AG10803 (cell line): ENCODE data around the gene PRDM13.
"Not testable (repeated sequence)": the region's sequence is repeated elsewhere in the genome, so short reads cannot be mapped to it uniquely, and the experiment has no call there.

Experiments
- DNase-seq: peaks from one replicate; pipeline ENCODE4 v3.0.0; 2010; ENCODE audit warnings: low read depth
- H3K4me3 ChIP-seq: 2 replicates; pipeline ENCODE4 v1.5.1; 2011; ENCODE audit warnings: mild to moderate bottlenecking, low read length, control low read depth
- TF ChIP-seq, protein P1 (sequence below): conservative IDR thresholded peaks from 2 replicates; pipeline ENCODE4 v1.5.1; 2011; ENCODE audit warnings: mild to moderate bottlenecking, low read length, control low read depth, inconsistent platforms

The PRDM13 gene

DNA sequence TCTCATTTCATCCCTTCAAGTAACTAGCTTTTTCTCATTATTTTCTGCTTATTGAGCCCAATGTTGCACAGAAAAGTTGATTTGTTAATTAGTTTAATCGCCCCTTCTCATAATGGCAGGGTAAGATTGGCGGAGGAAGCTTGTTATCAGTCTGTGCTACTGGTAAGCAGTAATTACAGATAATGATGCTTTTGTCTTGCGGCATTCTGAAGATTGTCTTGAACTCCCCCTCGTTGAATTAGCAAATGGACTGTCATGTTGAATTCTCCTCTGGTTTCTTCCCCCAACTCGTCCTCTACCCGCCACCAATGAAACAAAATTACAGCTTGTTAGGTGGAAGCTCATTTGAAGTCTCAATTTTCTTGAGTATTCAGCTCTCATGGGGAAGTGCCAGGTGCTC is 39.4 kb downstream of the PRDM13 start:
- no peak overlapping the region for H3K4me3 ChIP-seq
- TF ChIP-seq, protein P1, sequence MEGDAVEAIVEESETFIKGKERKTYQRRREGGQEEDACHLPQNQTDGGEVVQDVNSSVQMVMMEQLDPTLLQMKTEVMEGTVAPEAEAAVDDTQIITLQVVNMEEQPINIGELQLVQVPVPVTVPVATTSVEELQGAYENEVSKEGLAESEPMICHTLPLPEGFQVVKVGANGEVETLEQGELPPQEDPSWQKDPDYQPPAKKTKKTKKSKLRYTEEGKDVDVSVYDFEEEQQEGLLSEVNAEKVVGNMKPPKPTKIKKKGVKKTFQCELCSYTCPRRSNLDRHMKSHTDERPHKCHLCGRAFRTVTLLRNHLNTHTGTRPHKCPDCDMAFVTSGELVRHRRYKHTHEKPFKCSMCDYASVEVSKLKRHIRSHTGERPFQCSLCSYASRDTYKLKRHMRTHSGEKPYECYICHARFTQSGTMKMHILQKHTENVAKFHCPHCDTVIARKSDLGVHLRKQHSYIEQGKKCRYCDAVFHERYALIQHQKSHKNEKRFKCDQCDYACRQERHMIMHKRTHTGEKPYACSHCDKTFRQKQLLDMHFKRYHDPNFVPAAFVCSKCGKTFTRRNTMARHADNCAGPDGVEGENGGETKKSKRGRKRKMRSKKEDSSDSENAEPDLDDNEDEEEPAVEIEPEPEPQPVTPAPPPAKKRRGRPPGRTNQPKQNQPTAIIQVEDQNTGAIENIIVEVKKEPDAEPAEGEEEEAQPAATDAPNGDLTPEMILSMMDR: no peak
- no peak for DNase-seq

DNA sequence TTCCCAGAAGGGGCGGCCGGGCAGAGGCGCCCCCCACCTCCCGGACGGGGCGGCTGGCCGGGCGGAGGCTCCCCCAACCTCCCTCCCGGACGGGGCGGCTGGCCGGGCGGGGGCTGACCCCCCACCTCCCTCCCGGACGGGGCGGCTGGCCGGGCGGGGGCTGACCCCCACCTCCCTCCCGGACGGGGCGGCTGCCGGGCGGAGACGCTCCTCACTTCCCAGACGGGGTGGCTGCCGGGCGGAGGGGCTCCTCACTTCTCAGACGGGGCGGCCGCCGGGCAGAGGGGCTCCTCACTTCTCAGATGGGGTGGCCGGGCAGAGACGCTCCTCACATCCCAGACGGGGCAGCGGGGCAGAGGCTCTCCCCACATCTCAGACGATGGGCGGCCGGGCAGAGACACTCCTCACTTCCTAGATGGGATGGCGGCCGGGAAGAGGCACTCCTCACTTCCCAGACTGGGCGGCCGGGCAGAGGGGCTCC is 43.5 kb downstream of the PRDM13 start:
- not testable (repeated sequence) for DNase-seq, H3K4me3 ChIP-seq

DNA sequence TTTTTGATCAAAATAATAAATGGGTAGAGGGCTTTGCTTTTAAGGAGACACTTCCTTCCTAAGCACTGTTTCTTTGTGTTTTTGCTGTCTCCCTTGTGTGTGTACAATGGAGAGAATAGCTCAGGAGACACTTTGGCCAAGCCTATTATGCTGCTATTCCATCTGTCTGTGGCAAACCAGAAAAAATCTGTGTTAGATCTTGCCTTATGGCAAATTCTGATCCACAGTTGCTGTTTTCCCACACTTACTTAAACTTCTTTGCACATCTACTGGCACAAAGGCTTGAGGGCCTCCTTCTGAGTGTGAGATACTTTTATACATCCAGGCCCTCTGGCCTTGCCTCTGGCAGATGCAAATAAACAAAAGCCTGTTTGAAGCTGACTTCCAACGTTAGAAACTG is 53.6 kb downstream of the PRDM13 start:
- no peak overlapping the region for H3K4me3 ChIP-seq
- TF ChIP-seq, protein P1: no peak
- no peak for DNase-seq

DNA sequence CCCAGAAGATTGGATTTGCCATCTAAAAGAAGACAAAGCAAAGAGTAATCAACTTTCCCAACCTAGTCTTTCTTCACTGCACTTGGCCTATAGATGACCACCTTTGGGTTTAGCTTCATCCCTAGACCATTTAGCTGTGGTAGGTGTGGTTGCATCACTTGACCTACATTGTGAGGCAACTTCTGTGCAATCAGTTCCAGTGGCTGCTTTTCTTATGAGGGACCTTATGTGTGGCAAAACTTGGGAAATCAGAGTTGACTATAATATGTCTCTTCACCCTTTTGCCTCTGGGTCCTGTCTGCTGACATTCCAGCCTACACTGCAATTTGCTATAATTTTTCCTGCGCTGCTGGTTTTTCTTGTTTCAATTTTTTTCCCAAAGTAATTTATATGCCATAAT is 55.2 kb downstream of the PRDM13 start:
- TF ChIP-seq, protein P1: no peak
- DNase-seq: no peak
- no peak overlapping the region for H3K4me3 ChIP-seq

DNA sequence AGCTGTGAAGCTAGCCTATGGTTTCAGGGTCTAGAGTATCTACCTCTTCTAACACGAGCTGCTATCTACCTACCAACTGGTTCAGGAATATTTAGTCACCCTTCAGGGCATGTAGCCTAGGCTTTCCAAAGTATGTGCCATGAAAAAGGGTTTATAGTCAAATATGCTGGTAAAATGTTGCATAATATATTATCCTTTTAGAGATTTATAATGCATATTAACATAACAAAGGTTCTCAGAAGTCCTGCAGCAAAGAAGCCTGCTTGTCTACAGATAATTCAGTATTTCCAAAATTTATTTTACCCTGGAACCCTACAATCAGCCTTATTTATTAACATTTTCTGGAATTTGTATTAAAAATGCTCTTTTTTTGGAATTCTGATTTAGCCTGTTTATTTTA is 56.0 kb downstream of the PRDM13 start:
- H3K4me3 ChIP-seq: no peak overlapping the region
- TF ChIP-seq, protein P1: no peak
- no peak for DNase-seq
